ENCODE data around the gene CCDC82. TPM values are rescaled to one million over a fixed set of nuclear protein-coding genes. Genes with fewer than 3 reads are reported as not detected.

Gene CCDC82
- total and polyA plus RNA-seq, 9 donors, result 14.8 to 31.8 (median 23.0) TPM

DNA sequence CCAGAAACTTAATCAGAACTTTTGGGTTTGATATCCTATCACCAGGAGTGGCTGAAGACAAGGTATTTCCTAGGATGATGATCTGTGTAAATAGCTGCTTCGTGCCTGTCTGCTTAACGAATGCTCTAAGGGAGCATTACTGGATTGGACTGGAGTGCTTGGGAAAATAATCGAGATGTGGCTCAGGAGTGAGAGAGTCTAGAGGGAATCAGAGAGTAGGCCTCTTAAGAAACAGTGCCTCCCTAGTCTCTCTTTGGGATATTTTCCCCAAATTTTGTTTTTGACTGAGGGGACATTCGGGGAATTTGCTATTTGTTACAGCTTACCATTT is 49.2 kb downstream of the CCDC82 start:
- DNase-seq, result no peak
- WGBS, 3 donors, result 49 to 78% (median 54%) methylated on average over 4 of the region's 4 CpGs
- intact Hi-C loops (cut with DNase I), result loop anchor here (5.0 to 10.0 kb wide), 6 partner anchors 93 to 506 kb away; no protein-coding TSS in a partner anchor
- Histone ChIP-seq H3K36me3 (no peaks in the 10 kb centered on the region), H3K4me1 (ENCODE audit: insufficient read depth) (peaks cover 25% of the 10 kb centered on the region), H3K27me3 (no peaks in the 10 kb centered on the region), H3K9me3 (no peaks in the 10 kb centered on the region), H3K27ac (peak overlapping the region in 1 of 2 donors; percentile 81), H3K4me3 (no peak overlapping the region)
- TF ChIP-seq EP300 (IDR thresholded peaks at IDR 0.05) (no peak), POLR2A (IDR thresholded peaks at IDR 0.05) (no peak)
- TF ChIP-seq, protein P1, sequence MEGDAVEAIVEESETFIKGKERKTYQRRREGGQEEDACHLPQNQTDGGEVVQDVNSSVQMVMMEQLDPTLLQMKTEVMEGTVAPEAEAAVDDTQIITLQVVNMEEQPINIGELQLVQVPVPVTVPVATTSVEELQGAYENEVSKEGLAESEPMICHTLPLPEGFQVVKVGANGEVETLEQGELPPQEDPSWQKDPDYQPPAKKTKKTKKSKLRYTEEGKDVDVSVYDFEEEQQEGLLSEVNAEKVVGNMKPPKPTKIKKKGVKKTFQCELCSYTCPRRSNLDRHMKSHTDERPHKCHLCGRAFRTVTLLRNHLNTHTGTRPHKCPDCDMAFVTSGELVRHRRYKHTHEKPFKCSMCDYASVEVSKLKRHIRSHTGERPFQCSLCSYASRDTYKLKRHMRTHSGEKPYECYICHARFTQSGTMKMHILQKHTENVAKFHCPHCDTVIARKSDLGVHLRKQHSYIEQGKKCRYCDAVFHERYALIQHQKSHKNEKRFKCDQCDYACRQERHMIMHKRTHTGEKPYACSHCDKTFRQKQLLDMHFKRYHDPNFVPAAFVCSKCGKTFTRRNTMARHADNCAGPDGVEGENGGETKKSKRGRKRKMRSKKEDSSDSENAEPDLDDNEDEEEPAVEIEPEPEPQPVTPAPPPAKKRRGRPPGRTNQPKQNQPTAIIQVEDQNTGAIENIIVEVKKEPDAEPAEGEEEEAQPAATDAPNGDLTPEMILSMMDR (IDR thresholded peaks at IDR 0.05), result no peak

DNA sequence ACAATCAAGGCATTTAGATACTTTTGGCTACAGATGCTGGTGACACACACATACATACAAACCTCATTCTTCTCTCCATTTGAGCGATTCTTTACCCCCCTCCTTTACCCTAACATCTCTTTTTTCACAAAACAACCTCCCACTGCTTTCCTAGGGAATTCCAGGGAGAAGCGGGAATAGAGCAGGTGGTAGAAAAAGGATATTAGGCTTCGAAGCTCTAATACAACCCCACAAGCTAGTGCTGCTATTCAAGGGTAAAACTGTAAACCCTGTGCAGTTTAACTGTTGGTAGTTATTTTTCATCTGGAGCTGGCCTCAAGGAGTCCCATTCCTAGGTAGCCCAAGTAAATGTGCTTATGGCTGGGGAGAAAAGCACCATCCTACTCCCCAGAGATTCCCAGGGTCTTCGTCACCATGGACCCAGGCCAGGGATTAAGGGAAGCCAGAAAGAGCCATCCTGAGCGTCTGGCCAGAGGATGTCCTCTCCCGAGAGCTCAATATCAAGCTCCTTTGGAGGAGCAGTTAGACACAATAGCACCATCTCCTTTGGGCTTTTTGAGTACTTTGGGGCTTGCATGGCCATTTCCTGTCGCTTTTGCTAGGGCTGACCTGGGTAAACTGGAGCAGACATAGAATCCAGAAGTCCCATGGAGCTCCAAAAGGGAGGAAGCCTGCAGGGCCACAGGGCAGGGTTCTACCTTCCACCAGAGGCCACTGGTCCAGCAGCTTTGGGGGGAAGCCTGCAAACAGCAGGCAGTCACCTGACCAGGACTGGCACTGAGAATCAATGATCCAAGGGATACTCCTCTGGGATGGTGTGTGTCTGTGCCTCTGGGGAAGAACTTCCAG is 49.8 kb downstream of the CCDC82 start:
- 42 to 62% (median 48%) methylated on average over 7 of the region's 7 CpGs for WGBS, 3 donors
- peak in 1 of 5 donors; percentile 21 for DNase-seq
- H3K4me1 ChIP-seq (ENCODE audit: insufficient read depth), result peaks cover 25% of the 10 kb centered on the region
- peak overlapping the region; percentile 26 for H3K4me3 ChIP-seq
- intact Hi-C loops (cut with DNase I), result loop anchor here (5.0 to 10.0 kb wide), 6 partner anchors 93 to 505 kb away; no protein-coding TSS in a partner anchor
- peak overlapping the region; percentile 58 to 81 for H3K27ac ChIP-seq
- H3K27me3 ChIP-seq, result no peaks in the 10 kb centered on the region
- TF ChIP-seq, protein P1 (IDR thresholded peaks at IDR 0.05), result no peak
- no peak for TF ChIP-seq POLR2A (IDR thresholded peaks at IDR 0.05)
- TF ChIP-seq EP300 (IDR thresholded peaks at IDR 0.05), result no peak
- H3K9me3 ChIP-seq, result no peaks in the 10 kb centered on the region
- no peaks in the 10 kb centered on the region for H3K36me3 ChIP-seq

DNA sequence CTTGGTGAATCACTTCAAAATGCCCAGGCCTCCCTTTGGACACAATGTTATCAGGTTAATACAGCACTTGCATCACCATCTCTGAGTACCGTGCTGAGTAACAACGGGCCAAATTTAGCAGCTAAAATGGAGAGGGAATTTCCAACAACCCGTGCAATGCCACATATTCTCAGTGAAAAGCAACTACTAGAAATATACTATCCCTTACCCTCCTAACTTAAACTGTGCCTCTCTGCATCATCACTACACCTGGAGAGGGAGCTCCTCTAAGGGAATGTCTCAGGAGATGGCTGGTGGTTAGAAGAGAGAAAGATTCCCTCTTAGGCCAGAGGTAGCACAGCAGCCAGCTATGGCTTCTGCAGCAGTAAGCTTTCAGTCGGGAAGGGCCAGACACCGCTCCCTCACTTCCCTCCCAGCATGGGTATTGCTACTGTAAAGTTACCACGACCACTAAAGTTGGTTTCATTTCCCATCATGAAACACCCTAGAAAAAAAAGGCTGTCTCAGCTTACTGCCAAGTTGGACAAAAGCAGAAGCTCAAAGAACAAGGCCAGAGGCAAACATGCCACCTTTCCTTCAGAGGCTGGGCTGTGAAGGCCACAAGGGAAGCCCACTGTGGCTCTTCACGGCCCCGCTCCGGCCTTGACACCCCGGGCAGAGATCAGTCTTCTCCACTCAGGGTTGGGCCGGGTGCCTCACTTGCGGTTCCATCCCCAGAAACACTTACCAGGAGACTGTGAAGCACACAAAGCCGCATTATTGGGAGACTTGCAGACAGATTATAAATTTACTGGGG is 50.6 kb downstream of the CCDC82 start:
- 10 to 22% (median 15%) methylated on average over 13 of the region's 13 CpGs for WGBS, 3 donors
- intact Hi-C loops (cut with DNase I), result no loop called here

DNA sequence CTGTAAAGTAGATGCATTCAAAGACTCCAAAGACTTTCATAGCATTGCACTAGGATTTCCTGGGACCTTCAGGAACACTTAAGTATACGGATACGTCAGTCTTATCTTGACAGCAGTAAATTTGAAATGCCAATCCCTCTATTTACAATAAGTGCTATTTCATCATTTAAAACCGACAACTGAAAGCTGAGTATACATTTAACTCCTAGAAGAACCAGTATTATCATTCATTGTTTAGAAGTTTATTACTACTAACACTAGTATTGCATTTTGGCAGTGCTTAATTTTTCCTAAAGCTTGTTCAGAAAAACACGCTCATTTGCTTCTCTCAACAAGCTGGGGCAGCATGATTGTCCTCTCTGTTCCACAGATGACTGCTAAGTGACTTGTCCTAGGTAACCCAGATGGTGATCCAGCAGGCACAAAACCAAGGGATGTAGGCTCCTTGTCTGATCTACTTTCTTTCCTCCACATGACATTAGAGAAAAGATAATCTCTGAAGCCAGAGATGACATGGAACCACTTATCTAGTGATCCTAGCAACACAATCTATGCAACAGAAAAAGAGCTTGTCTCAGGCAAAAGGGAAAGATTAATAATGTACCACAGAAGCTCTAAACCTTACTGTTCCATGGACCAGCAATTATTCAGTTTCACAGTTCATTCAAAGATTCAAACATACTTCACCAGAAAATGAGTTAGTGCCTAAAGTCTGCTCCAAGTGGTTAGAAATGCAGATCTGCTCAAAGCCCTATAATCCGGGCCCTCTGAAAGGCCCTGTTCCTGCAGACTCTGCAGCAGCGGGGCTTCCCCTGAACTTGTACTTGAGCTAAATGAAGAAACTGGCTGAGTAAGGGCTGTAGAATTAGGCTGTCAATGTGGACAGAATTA is 51.9 kb downstream of the CCDC82 start:
- no peak for DNase-seq
- TF ChIP-seq, protein P1 (IDR thresholded peaks at IDR 0.05), result no peak
- no peak for TF ChIP-seq POLR2A (IDR thresholded peaks at IDR 0.05)
- TF ChIP-seq EP300 (IDR thresholded peaks at IDR 0.05), result no peak
- Histone ChIP-seq H3K36me3 (no peaks in the 10 kb centered on the region), H3K27me3 (no peaks in the 10 kb centered on the region), H3K4me3 (no peak overlapping the region), H3K27ac (no peak overlapping the region), H3K9me3 (no peaks in the 10 kb centered on the region), H3K4me1 (ENCODE audit: insufficient read depth) (peaks cover 27% of the 10 kb centered on the region)
- intact Hi-C loops (cut with DNase I), result no loop called here
- 62 to 71% (median 66%) methylated on average over 6 of the region's 6 CpGs for WGBS, 3 donors

More for the DNA sequence above, 50.6 kb downstream of the CCDC82 start:
- Histone ChIP-seq H3K9me3 (no peaks in the 10 kb centered on the region), H3K27me3 (no peaks in the 10 kb centered on the region), H3K36me3 (no peaks in the 10 kb centered on the region), H3K27ac (peak overlapping the region; percentile 58 to 81), H3K4me3 (peak overlapping the region; percentile 26), H3K4me1 (ENCODE audit: insufficient read depth) (peaks cover 25% of the 10 kb centered on the region)
- TF ChIP-seq EP300 (IDR thresholded peaks at IDR 0.05), result no peak
- peak; percentile 33 to 57 (median 47) for DNase-seq
